ENCODE results near the gene TKT. TPM values are rescaled to one million over a fixed set of nuclear protein-coding genes. Genes with fewer than 3 reads are reported as not detected.
A peak's percentile ranks its signal among the peaks of the same experiment; 100 is the strongest.

The TKT gene
- total RNA-seq, 1 donor from 2014 or later, result 32.1 TPM

DNA sequence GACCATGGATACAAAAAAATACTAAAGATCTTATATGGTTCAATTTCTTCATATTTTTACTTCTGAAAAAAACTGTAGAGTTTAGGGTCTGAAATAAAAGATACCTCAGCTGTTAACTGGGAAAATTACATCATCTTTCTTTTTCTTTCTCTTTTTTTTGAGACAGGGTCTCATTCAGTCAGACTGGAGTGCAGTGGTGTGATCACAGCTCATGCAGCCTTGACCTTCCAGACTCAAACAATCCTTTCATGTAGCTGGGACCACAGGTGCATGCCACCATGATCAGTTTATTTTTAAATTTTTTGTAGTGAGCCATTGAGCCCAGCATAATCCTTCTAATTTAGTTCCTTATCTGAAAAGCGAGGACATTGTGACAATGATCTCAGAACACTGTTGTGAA lies 39.6 kb upstream of the TKT start:
- Histone ChIP-seq H3K9me3 (replicated peaks) (no peaks in the 10 kb centered on the region), H3K27me3 (ENCODE audit: low read depth) (no peaks in the 10 kb centered on the region), H3K27ac (replicated peaks) (peak overlapping the region; percentile 22), H3K4me3 (no peak overlapping the region), H3K36me3 (peaks cover 42% of the 10 kb centered on the region), H3K4me1 (peaks cover 40% of the 10 kb centered on the region)
- TF ChIP-seq, protein P1, sequence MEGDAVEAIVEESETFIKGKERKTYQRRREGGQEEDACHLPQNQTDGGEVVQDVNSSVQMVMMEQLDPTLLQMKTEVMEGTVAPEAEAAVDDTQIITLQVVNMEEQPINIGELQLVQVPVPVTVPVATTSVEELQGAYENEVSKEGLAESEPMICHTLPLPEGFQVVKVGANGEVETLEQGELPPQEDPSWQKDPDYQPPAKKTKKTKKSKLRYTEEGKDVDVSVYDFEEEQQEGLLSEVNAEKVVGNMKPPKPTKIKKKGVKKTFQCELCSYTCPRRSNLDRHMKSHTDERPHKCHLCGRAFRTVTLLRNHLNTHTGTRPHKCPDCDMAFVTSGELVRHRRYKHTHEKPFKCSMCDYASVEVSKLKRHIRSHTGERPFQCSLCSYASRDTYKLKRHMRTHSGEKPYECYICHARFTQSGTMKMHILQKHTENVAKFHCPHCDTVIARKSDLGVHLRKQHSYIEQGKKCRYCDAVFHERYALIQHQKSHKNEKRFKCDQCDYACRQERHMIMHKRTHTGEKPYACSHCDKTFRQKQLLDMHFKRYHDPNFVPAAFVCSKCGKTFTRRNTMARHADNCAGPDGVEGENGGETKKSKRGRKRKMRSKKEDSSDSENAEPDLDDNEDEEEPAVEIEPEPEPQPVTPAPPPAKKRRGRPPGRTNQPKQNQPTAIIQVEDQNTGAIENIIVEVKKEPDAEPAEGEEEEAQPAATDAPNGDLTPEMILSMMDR (IDR thresholded peaks at IDR 0.05; ENCODE audit: borderline replicate concordance), result no peak
- no peak for DNase-seq
- intact Hi-C loops (cut with micrococcal nuclease), result no loop called here

DNA sequence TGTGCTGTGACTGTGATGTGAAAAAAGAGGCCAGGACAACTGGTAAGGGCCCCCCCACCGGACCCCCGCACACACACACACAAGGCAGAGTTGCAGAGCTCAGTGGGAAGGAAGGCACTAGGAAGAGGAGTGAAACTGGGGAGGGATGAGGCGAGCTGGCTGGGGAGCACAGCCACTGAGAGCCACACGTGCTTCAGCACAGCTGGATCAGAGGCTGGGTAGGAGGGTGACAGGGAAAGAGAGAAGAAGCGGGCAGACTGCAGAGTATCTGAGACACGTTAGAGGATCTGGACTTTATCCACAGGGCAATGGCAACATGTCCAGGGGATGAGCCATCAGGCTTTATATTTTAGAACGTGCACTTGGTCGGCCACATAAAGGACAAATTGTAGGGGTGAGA lies 38.0 kb upstream of the TKT start:
- Histone ChIP-seq H3K36me3 (peaks cover 43% of the 10 kb centered on the region), H3K4me1 (peaks cover 31% of the 10 kb centered on the region), H3K4me3 (no peak overlapping the region), H3K27ac (replicated peaks) (no peak overlapping the region), H3K9me3 (replicated peaks) (no peaks in the 10 kb centered on the region), H3K27me3 (ENCODE audit: low read depth) (no peaks in the 10 kb centered on the region)
- intact Hi-C loops (cut with micrococcal nuclease), result no loop called here
- TF ChIP-seq, protein P1 (IDR thresholded peaks at IDR 0.05; ENCODE audit: borderline replicate concordance), result no peak
- no peak for DNase-seq

DNA sequence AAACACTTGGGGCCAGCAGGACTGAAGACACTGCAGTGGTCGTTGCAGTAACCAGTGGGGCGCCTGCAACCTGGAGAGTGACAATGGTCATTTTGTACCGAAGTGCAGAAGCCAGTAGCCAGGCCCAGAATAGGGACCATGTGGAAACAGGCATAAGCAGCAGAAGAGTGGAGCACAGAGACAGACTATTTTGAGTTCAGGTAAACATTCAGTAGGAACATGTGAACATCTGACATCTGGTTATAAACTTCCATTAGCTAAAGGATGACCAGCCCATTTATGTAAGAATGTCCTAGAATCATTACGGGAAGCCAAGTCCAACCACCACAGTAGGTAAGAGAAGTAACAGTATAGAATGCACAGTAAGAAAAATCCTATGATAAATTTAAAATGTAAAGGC lies 32.4 kb upstream of the TKT start:
- H3K27me3 ChIP-seq (ENCODE audit: low read depth), result no peaks in the 10 kb centered on the region
- no peaks in the 10 kb centered on the region for H3K9me3 ChIP-seq (replicated peaks)
- no peak overlapping the region for H3K4me3 ChIP-seq
- peaks cover 78% of the 10 kb centered on the region for H3K36me3 ChIP-seq
- no peak overlapping the region for H3K27ac ChIP-seq (replicated peaks)
- intact Hi-C loops (cut with micrococcal nuclease), result no loop called here
- TF ChIP-seq, protein P1 (IDR thresholded peaks at IDR 0.05; ENCODE audit: borderline replicate concordance), result no peak
- peaks cover 15% of the 10 kb centered on the region for H3K4me1 ChIP-seq
- DNase-seq, result no peak

DNA sequence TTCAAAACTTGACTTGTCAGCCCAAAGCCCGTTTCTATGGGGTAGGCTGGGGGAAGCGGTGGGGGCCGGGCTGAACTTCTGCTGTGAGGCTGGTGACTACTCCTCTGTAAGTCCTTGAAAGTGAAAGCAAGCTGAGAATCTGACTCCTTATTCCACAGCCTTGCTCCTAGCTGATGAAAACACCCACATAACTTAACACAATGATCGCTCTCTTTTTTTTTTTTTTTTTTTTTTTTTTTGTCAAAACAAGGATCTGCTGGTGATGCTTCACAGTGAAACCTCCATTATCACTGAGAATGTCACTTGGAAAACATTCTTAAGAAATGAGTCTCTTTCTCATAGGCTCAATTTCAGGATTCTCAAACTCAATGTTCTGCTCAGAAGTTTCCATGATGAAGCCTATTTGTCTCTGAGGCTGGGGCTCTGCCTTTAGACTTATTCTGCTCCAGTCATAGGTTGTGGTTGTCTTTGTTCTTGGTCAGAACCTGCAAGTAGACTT lies 31.4 kb upstream of the TKT start:
- no peak for DNase-seq
- intact Hi-C loops (cut with micrococcal nuclease), result no loop called here
- TF ChIP-seq, protein P1 (IDR thresholded peaks at IDR 0.05; ENCODE audit: borderline replicate concordance), result no peak
- Histone ChIP-seq H3K9me3 (replicated peaks) (no peaks in the 10 kb centered on the region), H3K27ac (replicated peaks) (no peak overlapping the region), H3K27me3 (ENCODE audit: low read depth) (no peaks in the 10 kb centered on the region), H3K4me1 (peaks cover 10% of the 10 kb centered on the region), H3K36me3 (peaks cover 76% of the 10 kb centered on the region), H3K4me3 (no peak overlapping the region)

DNA sequence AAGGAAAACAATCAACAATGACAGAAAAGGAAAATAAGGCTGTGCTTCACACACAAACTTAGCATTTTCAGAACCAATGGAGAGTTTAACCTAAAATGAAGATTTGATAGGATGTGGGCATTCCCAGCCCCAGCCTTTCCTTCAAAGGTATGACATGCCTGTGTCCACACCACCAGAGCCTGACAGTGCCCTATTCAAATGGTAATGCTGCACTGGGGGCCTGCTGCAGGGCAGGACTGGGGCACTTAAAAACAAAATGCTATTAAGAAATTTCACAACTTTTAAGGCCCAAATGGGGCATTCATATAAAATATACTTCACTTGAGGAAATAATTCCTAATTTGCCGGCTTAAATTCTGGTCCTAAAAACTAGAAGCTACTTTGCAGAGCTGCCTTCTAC lies 30.9 kb upstream of the TKT start:
- H3K36me3 ChIP-seq, result peaks cover 72% of the 10 kb centered on the region
- H3K27ac ChIP-seq (replicated peaks), result no peak overlapping the region
- DNase-seq, result no peak
- peaks cover 6% of the 10 kb centered on the region for H3K4me1 ChIP-seq
- intact Hi-C loops (cut with micrococcal nuclease), result no loop called here
- H3K4me3 ChIP-seq, result no peak overlapping the region
- H3K9me3 ChIP-seq (replicated peaks), result no peaks in the 10 kb centered on the region
- TF ChIP-seq, protein P1 (IDR thresholded peaks at IDR 0.05; ENCODE audit: borderline replicate concordance), result no peak
- no peaks in the 10 kb centered on the region for H3K27me3 ChIP-seq (ENCODE audit: low read depth)
